Stimulated activated CD4-positive, alpha-beta T cell treated with anti-CD3 and anti-CD28 coated beads, Interleukin-12 subunit alpha, Interleukin-12 subunit beta, amount 100 ng/mL, for 4 hours (primary cell): ENCODE measurements around the gene TMEM132C.

Experiments used
- DNase-seq: peaks from one replicate; pipeline ENCODE4 v3.0.0-alpha.2; 2020

TMEM132C gene

DNA sequence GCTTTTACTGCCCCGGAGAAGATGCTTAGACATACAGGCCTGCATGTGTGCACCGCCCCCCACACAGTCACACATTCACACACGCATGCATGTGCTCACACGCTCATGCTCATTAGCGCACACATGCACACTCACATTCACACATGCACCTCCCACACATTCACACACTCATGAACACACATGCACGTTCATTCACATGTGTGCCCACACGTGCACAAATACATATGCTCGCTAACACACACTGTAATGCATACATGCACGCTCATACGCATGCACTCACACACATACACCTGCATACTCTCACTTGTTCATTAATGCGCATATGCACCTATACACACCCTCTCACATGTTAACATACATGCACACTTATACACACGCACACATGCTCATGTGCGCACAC lies 21.9 kb downstream of the TMEM132C start:
- DNase-seq = no peak

- DNase-seq = no peak
Observed at GRCh38 chr12:128290938-128291337, 24.0 kb downstream of the TMEM132C start.

DNA sequence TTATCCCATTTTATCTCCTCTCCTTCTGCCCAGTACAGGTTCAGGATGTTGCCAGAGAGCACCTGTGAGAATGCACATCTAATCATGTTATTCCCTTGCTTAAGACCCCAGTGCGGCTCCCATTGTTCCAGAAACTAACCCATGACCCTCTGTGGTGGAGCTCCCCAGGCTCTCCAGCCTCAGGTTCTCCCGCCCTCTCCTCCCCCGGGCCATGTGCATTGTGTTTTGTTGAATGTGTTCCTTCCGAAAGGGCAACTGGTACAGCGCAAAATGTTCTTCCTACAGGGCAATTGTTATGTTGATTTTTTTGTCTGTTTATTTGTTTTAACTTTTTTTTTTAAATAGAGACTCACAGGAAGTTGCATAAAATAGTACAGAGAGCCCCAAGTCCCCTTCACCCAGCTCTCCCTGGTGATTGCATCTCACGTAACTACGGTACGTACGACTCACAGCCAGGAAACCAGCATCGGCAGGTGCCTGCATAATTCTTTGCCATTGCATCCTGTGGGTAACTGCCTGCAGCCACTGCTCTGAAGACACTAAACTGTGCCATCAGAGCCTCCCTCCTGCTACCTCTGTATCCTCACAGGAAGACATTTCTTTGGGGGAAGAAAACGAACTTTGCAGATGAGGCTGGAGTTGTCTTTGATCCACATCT lies 31.2 kb downstream of the TMEM132C start:
- no peak for DNase-seq

GRCh38 chr12:128305336-128305892 lies 38.4 kb downstream of the TMEM132C start:
- no peak for DNase-seq

DNA sequence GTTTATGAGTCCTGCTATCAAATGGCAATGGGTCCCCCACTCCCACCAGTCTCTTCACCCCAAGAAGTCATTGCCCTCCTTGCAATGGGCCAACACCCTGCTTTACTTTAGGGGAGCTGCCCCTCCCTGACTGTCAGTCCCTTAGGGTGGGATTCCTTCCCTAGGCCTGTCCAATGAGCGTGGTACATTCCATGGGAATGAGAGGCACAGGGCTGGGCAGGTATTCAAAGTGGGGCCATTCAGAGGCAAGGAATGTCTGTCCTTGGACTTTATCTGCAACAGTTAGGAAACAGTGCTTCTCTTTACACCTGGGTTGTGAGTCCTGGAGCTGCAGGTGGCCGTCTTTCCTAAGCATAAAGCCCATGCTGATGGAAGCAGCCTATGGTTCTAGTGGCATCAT lies 40.8 kb downstream of the TMEM132C start:
- no peak for DNase-seq

- no peak for DNase-seq
Observed at GRCh38 chr12:128312661-128313060, 45.7 kb downstream of the TMEM132C start.

- DNase-seq = no peak
Observed at GRCh38 chr12:128313931-128314330, 47.0 kb downstream of the TMEM132C start.

DNA sequence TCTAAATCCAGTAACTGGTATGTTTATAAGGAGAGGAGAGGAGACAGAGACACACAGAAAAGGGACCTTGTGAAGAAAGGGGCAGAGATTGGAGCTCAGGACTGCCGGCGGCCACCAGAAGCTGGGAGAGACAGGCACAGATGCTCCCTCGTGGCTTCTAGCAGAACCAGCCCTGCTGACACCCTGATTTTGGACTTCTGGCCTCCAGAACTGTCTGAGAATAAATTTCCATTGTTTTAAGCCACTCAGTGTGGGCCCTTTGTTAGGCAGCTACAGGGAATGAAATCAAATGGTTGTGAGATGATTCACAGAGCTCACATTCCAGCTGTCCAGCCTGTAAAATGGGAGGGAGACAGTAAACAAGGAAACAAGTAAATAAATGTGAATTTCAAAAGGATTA lies 47.6 kb downstream of the TMEM132C start:
- DNase-seq = no peak

DNA sequence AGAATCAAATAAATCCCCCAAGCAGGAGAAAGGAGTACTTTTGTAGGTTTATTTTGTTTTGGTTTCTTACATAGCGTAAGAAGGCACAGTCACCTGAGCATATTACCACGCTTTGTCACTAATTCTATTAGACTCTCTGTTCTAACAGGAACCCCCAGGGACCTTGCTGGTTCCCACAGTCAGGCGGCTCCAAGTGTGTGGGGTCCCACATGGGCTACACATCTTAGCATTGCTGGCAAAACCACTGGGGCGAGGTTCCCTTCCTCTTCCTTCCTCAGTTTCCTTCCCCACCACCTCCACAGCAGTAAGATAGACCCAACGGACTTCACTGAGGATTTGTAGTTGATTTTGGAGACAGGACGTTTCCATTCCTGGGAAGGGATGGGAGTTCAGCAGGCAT lies 49.1 kb downstream of the TMEM132C start:
- no peak for DNase-seq

DNA sequence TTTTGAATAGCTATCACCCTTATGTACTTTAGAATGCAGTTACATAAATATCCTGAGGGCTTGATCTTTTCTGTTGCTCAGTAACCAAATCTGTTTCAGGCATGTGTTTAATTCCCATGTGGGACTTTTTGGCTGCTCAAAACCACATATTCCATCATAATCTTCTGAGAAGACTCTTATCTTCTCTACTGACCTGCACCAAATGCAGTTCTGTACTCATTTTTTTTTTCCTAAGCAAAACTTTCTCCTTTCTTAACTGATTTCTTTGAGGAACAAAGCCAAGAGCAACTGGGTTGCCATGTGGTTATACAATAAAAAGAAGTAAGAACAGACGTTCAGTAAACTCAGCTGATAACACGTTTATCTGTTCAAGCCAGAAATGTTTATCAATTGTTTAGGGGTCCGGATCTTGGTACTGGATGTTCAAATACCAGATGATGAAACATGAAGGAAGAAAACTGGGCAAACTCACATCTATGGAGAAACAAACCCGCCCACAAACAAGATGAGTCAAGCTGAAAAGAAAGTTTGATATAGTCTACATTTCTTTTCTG lies 50.1 kb downstream of the TMEM132C start:
- no peak for DNase-seq

DNA sequence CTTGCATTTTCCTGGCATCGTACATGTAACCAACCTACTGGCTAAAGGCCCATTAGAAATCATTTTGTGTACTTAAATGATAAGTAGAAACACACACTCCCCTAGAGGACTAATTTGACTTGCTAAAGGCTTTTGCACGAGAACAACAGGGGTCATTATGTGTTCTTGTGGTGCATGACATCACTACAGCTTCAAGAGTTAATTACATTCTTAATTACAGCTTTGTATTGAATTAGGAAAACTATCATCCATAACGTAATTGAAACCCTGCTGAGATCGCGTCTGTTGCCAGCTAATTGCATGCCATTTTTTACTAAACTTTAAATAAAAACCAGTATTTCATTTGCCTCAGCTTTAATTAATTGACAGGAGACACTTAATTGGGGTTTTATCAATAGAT lies 51.4 kb downstream of the TMEM132C start:
- no peak for DNase-seq

GRCh38 chr12:128318946-128319345 lies 52.0 kb downstream of the TMEM132C start:
- DNase-seq = no peak

GRCh38 chr12:128322341-128322740 lies 55.4 kb downstream of the TMEM132C start:
- no peak for DNase-seq

- no peak for DNase-seq
Observed at GRCh38 chr12:128323145-128323920, 56.4 kb downstream of the TMEM132C start.

GRCh38 chr12:128325646-128326045 lies 58.7 kb downstream of the TMEM132C start:
- no peak for DNase-seq

DNA sequence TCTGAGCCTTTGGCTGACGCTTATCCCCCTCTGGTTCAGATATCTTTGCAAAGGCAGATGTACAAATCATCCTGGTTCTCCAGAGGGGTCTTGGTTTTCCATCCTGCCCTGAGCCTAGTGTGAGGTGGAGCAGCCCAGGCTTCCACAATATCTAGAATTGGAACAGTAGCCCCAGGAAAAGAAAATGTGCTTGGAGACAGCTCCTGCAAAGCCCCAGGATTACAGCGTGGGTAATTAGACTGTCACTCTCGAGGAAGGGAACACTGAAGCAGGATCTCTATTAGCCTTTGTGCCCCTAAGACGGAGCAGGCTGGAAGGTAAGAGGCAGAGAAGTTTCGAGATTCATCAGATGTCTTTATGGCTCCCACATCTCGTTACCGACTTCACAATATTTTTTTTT lies 59.4 kb downstream of the TMEM132C start:
- DNase-seq = no peak

DNA sequence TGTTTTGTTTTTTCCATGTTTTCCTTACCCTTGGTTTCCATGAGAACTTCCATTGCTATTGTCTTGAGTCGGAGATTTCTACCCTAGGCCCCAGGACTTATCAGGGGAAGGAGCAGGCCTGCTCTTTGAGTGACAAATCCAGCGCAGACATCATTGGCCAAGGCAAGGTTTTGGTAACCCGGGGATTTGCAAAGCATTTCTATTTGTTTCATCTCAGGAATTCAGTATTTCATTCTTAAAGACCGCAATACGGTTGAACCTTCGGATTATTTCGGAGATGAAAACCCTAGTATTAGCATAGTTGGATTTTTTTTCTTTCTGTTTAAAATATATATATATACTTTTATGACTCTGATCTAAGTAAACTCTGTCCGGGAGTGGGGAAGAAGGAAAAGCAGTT lies 62.0 kb downstream of the TMEM132C start:
- no peak for DNase-seq

- DNase-seq = no peak
Observed at GRCh38 chr12:128336204-128337070, 69.5 kb downstream of the TMEM132C start.

GRCh38 chr12:128337071-128337345 lies 70.0 kb downstream of the TMEM132C start:
- no peak for DNase-seq

DNA sequence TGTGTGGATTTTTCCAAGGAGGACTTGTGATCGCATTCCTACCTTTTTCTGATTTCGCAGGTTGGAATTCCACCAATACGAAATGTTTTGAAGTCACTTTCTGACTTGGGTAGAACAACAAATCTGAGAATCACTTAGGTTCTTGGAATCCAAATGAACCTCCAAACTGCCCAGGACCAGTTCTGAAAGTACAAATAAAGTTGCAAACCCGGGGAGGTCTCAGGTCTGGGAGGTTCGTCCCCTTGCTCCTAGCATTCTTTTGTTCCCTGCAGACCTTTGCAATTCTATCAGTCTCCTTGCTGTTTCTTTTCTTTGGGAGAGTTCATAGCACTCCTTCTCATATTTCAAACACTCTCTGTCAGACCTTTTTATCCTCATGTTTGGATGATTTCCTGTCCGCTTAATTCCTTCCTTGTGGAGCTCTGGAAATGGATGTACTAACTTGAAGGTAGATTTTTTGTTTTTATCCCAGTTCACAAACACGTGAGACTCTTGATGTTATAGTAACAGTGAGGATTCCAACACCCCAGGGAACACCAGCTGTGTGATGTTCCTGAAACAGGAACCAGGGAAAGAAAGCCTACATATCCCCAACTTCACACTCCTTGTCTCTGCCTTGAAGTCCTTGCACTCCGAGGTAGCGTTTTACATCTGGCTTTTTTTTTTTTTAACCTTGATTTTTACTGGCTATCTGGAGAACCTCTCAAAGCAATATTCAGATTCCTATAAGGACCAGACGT lies 70.6 kb downstream of the TMEM132C start:
- DNase-seq = no peak

- DNase-seq = no peak
Observed at GRCh38 chr12:128338386-128339125, 71.6 kb downstream of the TMEM132C start.

GRCh38 chr12:128339126-128339520 lies 72.2 kb downstream of the TMEM132C start:
- no peak for DNase-seq
